HepG2 (cell line): ENCODE measurements around the gene MEGF6. TPM values are rescaled to one million over a fixed set of nuclear protein-coding genes. Genes with fewer than 3 reads are reported as not detected.

ENCODE experiments used
- ATAC-seq: fragments of 200-7000 bp; cut with Tn5 transposase; 3 replicates; pipeline ENCODE4 v1.9.1; 2020; ENCODE audit warnings: mild to moderate bottlenecking, moderate library complexity
- BruUV-seq: library from RNA; stranded (reverse); fragments of 400-500 nt; replicated peaks from 2 replicates; lab custom pipeline; 2021; lab: Mats Ljungman, UMichigan
- CTCF ChIA-PET: fragments of 300-600 bp; formaldehyde crosslinking; extraction: SDS; loops from one replicate; lab custom pipeline; 2021; ENCODE audit warnings: low total read pairs, inconsistent platforms, low intra/inter-chr PET ratio; lab: Yijun Ruan, JAX
- POLR2A ChIA-PET: fragments of 350-600 bp; sonication (Branson Sonifier 250); formaldehyde crosslinking; loops from one replicate; lab custom pipeline; 2020; ENCODE audit warnings: antibody characterized with exemption, inconsistent platforms; lab: Yijun Ruan, JAX
- DNase-seq: peaks from one replicate; pipeline ENCODE4 v3.0.0-alpha.2; 2015; ENCODE audit warnings: low spot score
- FAIRE-seq: peaks from 3 replicates; lab custom pipeline; 2011; peaks lifted over from hg19 to GRCh38; lab: Jason Lieb, UNC
- H2AFZ ChIP-seq: one replicate; pipeline ENCODE4 v1.6.1; 2011; ENCODE audit warnings: low read length, inconsistent platforms
- H3K27ac ChIP-seq: fragments of 300-600 bp; 3 replicates; pipeline ENCODE4 v1.8.0; 2011; ENCODE audit warnings: mixed run types, mild to moderate bottlenecking, mixed read lengths, low read length, inconsistent platforms; ENCODE audit not compliant: insufficient read depth; ENCODE audit errors: extremely low read length
- H3K27me3 ChIP-seq, 2 experiments: fragments of 200-600 bp in 1 of 2; 2 replicates in 1 of 2; 3 replicates in 1 of 2; pipeline versions ENCODE4 v1.6.0 to v1.8.0; 2011; ENCODE audit warnings: low read length in 2 of 2, mild to moderate bottlenecking in 2 of 2, moderate library complexity in 2 of 2, inconsistent platforms in 1 of 2; ENCODE audit not compliant: insufficient read depth in 2 of 2, control insufficient read depth in 1 of 2
- H3K36me3 ChIP-seq, 2 experiments: fragments of 200-600 bp in 1 of 2; replicated peaks in 1 of 2; 2 replicates in 1 of 2; 3 replicates in 1 of 2; pipeline versions ENCODE4 v1.5.1 to v1.8.0; 2011; ENCODE audit warnings: low read length in 2 of 2, inconsistent platforms in 1 of 2; ENCODE audit not compliant: insufficient read depth in 2 of 2, control insufficient read depth in 1 of 2
- H3K4me1 ChIP-seq: 2 replicates; pipeline ENCODE4 v1.5.1; 2012; ENCODE audit warnings: low read length, inconsistent platforms; ENCODE audit not compliant: insufficient read depth
- H3K4me2 ChIP-seq: 2 replicates; pipeline ENCODE4 v1.6.0; 2011; ENCODE audit warnings: low read depth, low read length, inconsistent platforms
- H3K4me3 ChIP-seq, 3 experiments: fragments of 200-600 bp in 1 of 3; sonication (generic), shearing (Covaris generic) in 1 of 3; replicated peaks in 1 of 3; 2 replicates each; pipeline ENCODE4 v1.5.1; 2011 to 2016; ENCODE audit warnings: low read length in 3 of 3, inconsistent platforms in 2 of 3, low read depth in 2 of 3, mild to moderate bottlenecking in 2 of 3, control low read depth in 1 of 3, mixed read lengths in 1 of 3; ENCODE audit not compliant: insufficient read depth in 1 of 3
- H3K79me2 ChIP-seq: one replicate; pipeline ENCODE4 v1.6.1; 2011; ENCODE audit warnings: low read length, inconsistent platforms; ENCODE audit not compliant: insufficient read depth
- H3K9ac ChIP-seq: 2 replicates; pipeline ENCODE4 v1.6.0; 2011; ENCODE audit warnings: mild to moderate bottlenecking, low read depth, low read length, inconsistent platforms; ENCODE audit not compliant: insufficient read depth
- H3K9me3 ChIP-seq: 2 replicates; pipeline ENCODE4 v1.5.1; 2012; ENCODE audit warnings: mild to moderate bottlenecking, low read length
- H4K20me1 ChIP-seq: 2 replicates; pipeline ENCODE4 v1.6.0; 2011; ENCODE audit warnings: inconsistent platforms, mild to moderate bottlenecking, low read length, moderate library complexity; ENCODE audit not compliant: insufficient read depth
- BCL6 ChIP-seq: IDR thresholded peaks from 2 replicates; pipeline ENCODE4 v1.6.1; 2016; ENCODE audit warnings: missing genetic modification reagents, missing compliant biosample characterization
- BRF2 ChIP-seq: sonication (generic); formaldehyde crosslinking; IDR thresholded peaks from 2 replicates; pipeline ENCODE4 v1.8.1; 2022; ENCODE audit warnings: mild to moderate bottlenecking, missing genetic modification reagents
- CEBPG ChIP-seq: IDR thresholded peaks from 2 replicates; pipeline ENCODE4 v1.6.1; 2016
- DNMT3B ChIP-seq: conservative IDR thresholded peaks from 2 replicates; pipeline ENCODE4 v1.6.1; 2016; ENCODE audit warnings: missing biosample characterization, control low read depth
- FOXO4 ChIP-seq: sonication (generic); formaldehyde crosslinking; conservative IDR thresholded peaks from 2 replicates; pipeline ENCODE4 v1.8.1; 2023; ENCODE audit warnings: missing genetic modification reagents
- ISX ChIP-seq: sonication (generic); formaldehyde crosslinking; conservative IDR thresholded peaks from 2 replicates; pipeline ENCODE4 v1.5.0; 2020; ENCODE audit warnings: missing genetic modification reagents
- JUN ChIP-seq: sonication (generic); formaldehyde crosslinking; IDR thresholded peaks from 2 replicates; pipeline ENCODE4 v1.4.0; 2020; ENCODE audit warnings: mild to moderate bottlenecking, missing genetic modification reagents
- MIER3 ChIP-seq: IDR thresholded peaks from 2 replicates; pipeline ENCODE4 v1.6.1; 2016; ENCODE audit warnings: missing compliant biosample characterization, borderline replicate concordance
- NKX3-1 ChIP-seq: sonication (generic); formaldehyde crosslinking; IDR thresholded peaks from 2 replicates; pipeline ENCODE4 v1.5.0; 2020; ENCODE audit warnings: missing genetic modification reagents
- RARG ChIP-seq: sonication (generic); formaldehyde crosslinking; IDR thresholded peaks from 2 replicates; pipeline ENCODE4 v1.4.0; 2020; ENCODE audit warnings: low read depth, mild to moderate bottlenecking, missing genetic modification reagents
- SIN3B ChIP-seq: fragments of 150-350 bp; IDR thresholded peaks from 2 replicates; pipeline ENCODE4 v1.6.1; 2014; ENCODE audit warnings: low read length
- SMARCC2 ChIP-seq: fragments of 450-650 bp; IDR thresholded peaks from 2 replicates; pipeline ENCODE4 v1.6.1; 2017; ENCODE audit warnings: antibody characterized with exemption, mild to moderate bottlenecking
- TOE1 ChIP-seq: sonication (generic); formaldehyde crosslinking; IDR thresholded peaks from 2 replicates; pipeline ENCODE4 v1.4.0; 2020; ENCODE audit warnings: mild to moderate bottlenecking, missing genetic modification reagents
- ZEB1 ChIP-seq: IDR thresholded peaks from 2 replicates; pipeline ENCODE4 v1.6.1; 2012; ENCODE audit warnings: mild to moderate bottlenecking, low read depth, inconsistent platforms; ENCODE audit not compliant: insufficient replicate concordance
- ZFP90 ChIP-seq: sonication (generic); formaldehyde crosslinking; IDR thresholded peaks from 2 replicates; pipeline ENCODE4 v1.8.0; 2022; ENCODE audit warnings: missing genetic modification reagents, mild to moderate bottlenecking, inconsistent platforms, borderline replicate concordance
- ZNF18 ChIP-seq: sonication (generic); formaldehyde crosslinking; IDR thresholded peaks from 2 replicates; pipeline ENCODE4 v1.8.0; 2022; ENCODE audit warnings: mild to moderate bottlenecking, missing genetic modification reagents; ENCODE audit not compliant: insufficient replicate concordance
- ZNF432 ChIP-seq: sonication (generic); formaldehyde crosslinking; IDR thresholded peaks from 2 replicates; pipeline ENCODE4 v1.5.0; 2020; ENCODE audit warnings: missing genetic modification reagents, mild to moderate bottlenecking, borderline replicate concordance
- ZNF549 ChIP-seq: sonication (generic); formaldehyde crosslinking; IDR thresholded peaks from 2 replicates; pipeline ENCODE4 v1.5.0; 2020; ENCODE audit warnings: missing genetic modification reagents
- ZNF577 ChIP-seq: sonication (generic); formaldehyde crosslinking; IDR thresholded peaks from 2 replicates; pipeline ENCODE4 v1.4.0; 2020; ENCODE audit warnings: mild to moderate bottlenecking, low read depth, missing genetic modification reagents, borderline replicate concordance
- ZNF616 ChIP-seq: sonication (generic); formaldehyde crosslinking; IDR thresholded peaks from 2 replicates; pipeline ENCODE4 v1.5.0; 2020; ENCODE audit warnings: low read depth, mild to moderate bottlenecking, missing genetic modification reagents
- ZNF644 ChIP-seq: IDR thresholded peaks from 2 replicates; pipeline ENCODE4 v1.6.1; 2016; ENCODE audit warnings: low read depth
- ZNF766 ChIP-seq: sonication (generic); formaldehyde crosslinking; IDR thresholded peaks from 2 replicates; pipeline ENCODE4 v1.5.0; 2020; ENCODE audit warnings: missing genetic modification reagents, borderline replicate concordance
- WGBS: methylation state at CpG from one replicate; pipeline ENCODE4 v1.1.6; 2017; ENCODE audit warnings: low lambda C conversion rate; 5-methylcytosine and 5-hydroxymethylcytosine counted together
- in situ Hi-C: cut with HindIII; loops from 2 replicates; pipeline ENCODE4 v1.10.0; 2017; ENCODE audit warnings: low pct_unique_long_range_greater_than_20kb; ENCODE audit not compliant: extremely low pct_ligation_motif_present
- intact Hi-C: fragments of 100-400 bp; cut with micrococcal nuclease; formaldehyde crosslinking; loops from one replicate; pipeline ENCODE4 v1.10.0; 2022; ENCODE audit not compliant: unreplicated experiment
- polyA plus RNA-seq, 8 experiments: library from polyadenylated mRNA; depleted of rRNA in 3 of 8; stranded (reverse) in 7 of 8; unstranded in 1 of 8; fragments of >200 nt; fragmentation: Illumina TruSeq in 4 of 8; extraction: Trizol in 4 of 8; gene quantifications; 2 replicates each; pipeline versions ENCODE4 v1.2.1 to v1.2.3, GENCODE V29; 2011 to 2016; ENCODE audit warnings: low read depth in 4 of 8, missing spikeins in 1 of 8, mixed read lengths in 1 of 8; ENCODE audit not compliant: insufficient read depth in 1 of 8
- total RNA-seq, 5 experiments: library from RNA; depleted of rRNA; stranded (reverse); fragments of >200 nt; fragmentation: Illumina TruSeq; extraction: Trizol; gene quantifications; 2 replicates each; pipeline ENCODE4 v1.2.3, GENCODE V29; 2016; ENCODE audit warnings: low read depth in 1 of 5

MEGF6 gene
- total and polyA plus RNA-seq, 2 of the 13 experiments (the other 11 are each of a cell fraction or from before 2014, with no cell fraction given) = 1.9 TPM

GRCh38 chr1:3649342-3650247 lies 38.3 kb upstream of the MEGF6 start, which contains the start of gene WRAP73 (continued):
- TF ChIP-seq BRF2 (CRISPR knock-in tag) (no peak), DNMT3B (CRISPR knock-in tag) (no peak), ZFP90 (no peak), SIN3B (peak; percentile 43; the same call in 1 of the 2 replicates), ZNF577 (CRISPR knock-in tag) (no peak), ZNF549 (no peak), ZNF616 (CRISPR knock-in tag) (no peak), ZEB1 (peak; percentile 93), JUN (CRISPR knock-in tag) (0 out of 2 replicates have a peak, but pooled peaks have one; percentile 34)

GRCh38 chr1:3646596-3646995 lies 35.3 kb upstream of the MEGF6 start:
- peaks cover 14% of the 10 kb centered on the region for H3K4me1 ChIP-seq
- no peaks in the 10 kb centered on the region for H4K20me1 ChIP-seq
- H3K4me3 ChIP-seq = no peak overlapping the region
- peaks cover 0 to 5% of the 10 kb centered on the region in 2 experiments; a peak in 1 of 5 replicates for H3K27me3 ChIP-seq
- no peak overlapping the region for H2AFZ ChIP-seq
- DNase-seq (no peak), FAIRE-seq (no peak), ATAC-seq (no peak)
- no peak overlapping the region for H3K27ac ChIP-seq
- in situ Hi-C loops = no loop called here
- H3K9me3 ChIP-seq = no peaks in the 10 kb centered on the region
- H3K9ac ChIP-seq = no peak overlapping the region
- peaks cover 7% of the 10 kb centered on the region for H3K79me2 ChIP-seq
- POLR2A ChIA-PET = no interaction called here
- intact Hi-C loops = no loop called here
- 97% methylated on average over 20 of the region's 20 CpGs for WGBS
- CTCF ChIA-PET = no interaction called here
- no TSS peak for BruUV-seq
- peaks cover 8 to 12% of the 10 kb centered on the region in 2 experiments; a peak in 3 of 5 replicates for H3K36me3 ChIP-seq
- H3K4me2 ChIP-seq = no peak overlapping the region
- TF ChIP-seq ZNF432 (CRISPR knock-in tag) (no peak), ZNF644 (no peak), ZNF766 (CRISPR knock-in tag) (no peak), SMARCC2 (no peak), BCL6 (CRISPR knock-in tag) (no peak), NKX3-1 (CRISPR knock-in tag) (no peak), CEBPG (no peak), RARG (CRISPR knock-in tag) (no peak), ISX (CRISPR knock-in tag) (no peak), FOXO4 (CRISPR knock-in tag) (no peak), MIER3 (CRISPR knock-in tag) (no peak), ZNF18 (no peak), TOE1 (CRISPR knock-in tag) (no peak)
